GM23338 (cell line): ENCODE data around the gene SASS6.

ENCODE experiments used
- CREB1 ChIP-seq: fragments of 250-450 bp; sonication (Bioruptor Pico); IDR thresholded peaks from 2 replicates; pipeline ENCODE4 v1.5.0; 2020; ENCODE audit warnings: low read depth, mild to moderate bottlenecking, moderate library complexity
- ETS1 ChIP-seq: IDR thresholded peaks from 2 replicates; pipeline ENCODE4 v1.6.1; 2016; ENCODE audit warnings: antibody characterized with exemption
- EZH2 ChIP-seq: fragments of 200-600 bp; sonication (generic); IDR thresholded peaks from one replicate; pipeline ENCODE4 v1.8.0; 2017; ENCODE audit warnings: antibody characterized with exemption, mild to moderate bottlenecking, low read depth; ENCODE audit not compliant: unreplicated experiment
- EZH2phosphoT487 ChIP-seq: fragments of 200-600 bp; sonication (generic); IDR thresholded peaks from one replicate; pipeline ENCODE4 v1.8.1; 2018; ENCODE audit warnings: antibody characterized with exemption; ENCODE audit not compliant: unreplicated experiment
- JUNB ChIP-seq: IDR thresholded peaks from one replicate; pipeline ENCODE4 v1.6.1; 2016; ENCODE audit warnings: antibody characterized with exemption; ENCODE audit not compliant: unreplicated experiment
- POLR2AphosphoS5 ChIP-seq: IDR thresholded peaks from 2 replicates; pipeline ENCODE4 v1.6.1; 2016; ENCODE audit warnings: antibody characterized with exemption, low read depth
- REST ChIP-seq: IDR thresholded peaks from one replicate; pipeline ENCODE4 v1.6.1; 2018; ENCODE audit warnings: antibody characterized with exemption; ENCODE audit not compliant: unreplicated experiment
- TF ChIP-seq, protein P1 (sequence below), 2 experiments: fragments of 200-600 bp in 1 of 2; sonication (generic) in 1 of 2; conservative IDR thresholded peaks; 2 replicates each; pipeline versions ENCODE4 v1.5.1 to v1.6.1; 2016 to 2017; ENCODE audit warnings: antibody characterized with exemption in 2 of 2, low read depth in 2 of 2, mild to moderate bottlenecking in 2 of 2, moderate library complexity in 1 of 2
- TF ChIP-seq, protein P2 (sequence below): fragments of 250-450 bp; sonication (Bioruptor Pico); IDR thresholded peaks from 2 replicates; pipeline ENCODE4 v1.5.0; 2020; ENCODE audit warnings: mild to moderate bottlenecking, moderate library complexity

GRCh38 chr1:100164702-100165101 lies 32.0 kb upstream of the SASS6 start:
- TF ChIP-seq ETS1 (no peak), POLR2AphosphoS5 (no peak), REST (no peak), JUNB (no peak), EZH2 (no peak), CREB1 (CRISPR knock-in tag) (no peak), EZH2phosphoT487 (no peak)
- TF ChIP-seq, protein P1, sequence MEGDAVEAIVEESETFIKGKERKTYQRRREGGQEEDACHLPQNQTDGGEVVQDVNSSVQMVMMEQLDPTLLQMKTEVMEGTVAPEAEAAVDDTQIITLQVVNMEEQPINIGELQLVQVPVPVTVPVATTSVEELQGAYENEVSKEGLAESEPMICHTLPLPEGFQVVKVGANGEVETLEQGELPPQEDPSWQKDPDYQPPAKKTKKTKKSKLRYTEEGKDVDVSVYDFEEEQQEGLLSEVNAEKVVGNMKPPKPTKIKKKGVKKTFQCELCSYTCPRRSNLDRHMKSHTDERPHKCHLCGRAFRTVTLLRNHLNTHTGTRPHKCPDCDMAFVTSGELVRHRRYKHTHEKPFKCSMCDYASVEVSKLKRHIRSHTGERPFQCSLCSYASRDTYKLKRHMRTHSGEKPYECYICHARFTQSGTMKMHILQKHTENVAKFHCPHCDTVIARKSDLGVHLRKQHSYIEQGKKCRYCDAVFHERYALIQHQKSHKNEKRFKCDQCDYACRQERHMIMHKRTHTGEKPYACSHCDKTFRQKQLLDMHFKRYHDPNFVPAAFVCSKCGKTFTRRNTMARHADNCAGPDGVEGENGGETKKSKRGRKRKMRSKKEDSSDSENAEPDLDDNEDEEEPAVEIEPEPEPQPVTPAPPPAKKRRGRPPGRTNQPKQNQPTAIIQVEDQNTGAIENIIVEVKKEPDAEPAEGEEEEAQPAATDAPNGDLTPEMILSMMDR (conservative IDR thresholded peaks at IDR 0.05; ENCODE audit: low read depth in 2 of 2): no peak
- TF ChIP-seq, protein P2, sequence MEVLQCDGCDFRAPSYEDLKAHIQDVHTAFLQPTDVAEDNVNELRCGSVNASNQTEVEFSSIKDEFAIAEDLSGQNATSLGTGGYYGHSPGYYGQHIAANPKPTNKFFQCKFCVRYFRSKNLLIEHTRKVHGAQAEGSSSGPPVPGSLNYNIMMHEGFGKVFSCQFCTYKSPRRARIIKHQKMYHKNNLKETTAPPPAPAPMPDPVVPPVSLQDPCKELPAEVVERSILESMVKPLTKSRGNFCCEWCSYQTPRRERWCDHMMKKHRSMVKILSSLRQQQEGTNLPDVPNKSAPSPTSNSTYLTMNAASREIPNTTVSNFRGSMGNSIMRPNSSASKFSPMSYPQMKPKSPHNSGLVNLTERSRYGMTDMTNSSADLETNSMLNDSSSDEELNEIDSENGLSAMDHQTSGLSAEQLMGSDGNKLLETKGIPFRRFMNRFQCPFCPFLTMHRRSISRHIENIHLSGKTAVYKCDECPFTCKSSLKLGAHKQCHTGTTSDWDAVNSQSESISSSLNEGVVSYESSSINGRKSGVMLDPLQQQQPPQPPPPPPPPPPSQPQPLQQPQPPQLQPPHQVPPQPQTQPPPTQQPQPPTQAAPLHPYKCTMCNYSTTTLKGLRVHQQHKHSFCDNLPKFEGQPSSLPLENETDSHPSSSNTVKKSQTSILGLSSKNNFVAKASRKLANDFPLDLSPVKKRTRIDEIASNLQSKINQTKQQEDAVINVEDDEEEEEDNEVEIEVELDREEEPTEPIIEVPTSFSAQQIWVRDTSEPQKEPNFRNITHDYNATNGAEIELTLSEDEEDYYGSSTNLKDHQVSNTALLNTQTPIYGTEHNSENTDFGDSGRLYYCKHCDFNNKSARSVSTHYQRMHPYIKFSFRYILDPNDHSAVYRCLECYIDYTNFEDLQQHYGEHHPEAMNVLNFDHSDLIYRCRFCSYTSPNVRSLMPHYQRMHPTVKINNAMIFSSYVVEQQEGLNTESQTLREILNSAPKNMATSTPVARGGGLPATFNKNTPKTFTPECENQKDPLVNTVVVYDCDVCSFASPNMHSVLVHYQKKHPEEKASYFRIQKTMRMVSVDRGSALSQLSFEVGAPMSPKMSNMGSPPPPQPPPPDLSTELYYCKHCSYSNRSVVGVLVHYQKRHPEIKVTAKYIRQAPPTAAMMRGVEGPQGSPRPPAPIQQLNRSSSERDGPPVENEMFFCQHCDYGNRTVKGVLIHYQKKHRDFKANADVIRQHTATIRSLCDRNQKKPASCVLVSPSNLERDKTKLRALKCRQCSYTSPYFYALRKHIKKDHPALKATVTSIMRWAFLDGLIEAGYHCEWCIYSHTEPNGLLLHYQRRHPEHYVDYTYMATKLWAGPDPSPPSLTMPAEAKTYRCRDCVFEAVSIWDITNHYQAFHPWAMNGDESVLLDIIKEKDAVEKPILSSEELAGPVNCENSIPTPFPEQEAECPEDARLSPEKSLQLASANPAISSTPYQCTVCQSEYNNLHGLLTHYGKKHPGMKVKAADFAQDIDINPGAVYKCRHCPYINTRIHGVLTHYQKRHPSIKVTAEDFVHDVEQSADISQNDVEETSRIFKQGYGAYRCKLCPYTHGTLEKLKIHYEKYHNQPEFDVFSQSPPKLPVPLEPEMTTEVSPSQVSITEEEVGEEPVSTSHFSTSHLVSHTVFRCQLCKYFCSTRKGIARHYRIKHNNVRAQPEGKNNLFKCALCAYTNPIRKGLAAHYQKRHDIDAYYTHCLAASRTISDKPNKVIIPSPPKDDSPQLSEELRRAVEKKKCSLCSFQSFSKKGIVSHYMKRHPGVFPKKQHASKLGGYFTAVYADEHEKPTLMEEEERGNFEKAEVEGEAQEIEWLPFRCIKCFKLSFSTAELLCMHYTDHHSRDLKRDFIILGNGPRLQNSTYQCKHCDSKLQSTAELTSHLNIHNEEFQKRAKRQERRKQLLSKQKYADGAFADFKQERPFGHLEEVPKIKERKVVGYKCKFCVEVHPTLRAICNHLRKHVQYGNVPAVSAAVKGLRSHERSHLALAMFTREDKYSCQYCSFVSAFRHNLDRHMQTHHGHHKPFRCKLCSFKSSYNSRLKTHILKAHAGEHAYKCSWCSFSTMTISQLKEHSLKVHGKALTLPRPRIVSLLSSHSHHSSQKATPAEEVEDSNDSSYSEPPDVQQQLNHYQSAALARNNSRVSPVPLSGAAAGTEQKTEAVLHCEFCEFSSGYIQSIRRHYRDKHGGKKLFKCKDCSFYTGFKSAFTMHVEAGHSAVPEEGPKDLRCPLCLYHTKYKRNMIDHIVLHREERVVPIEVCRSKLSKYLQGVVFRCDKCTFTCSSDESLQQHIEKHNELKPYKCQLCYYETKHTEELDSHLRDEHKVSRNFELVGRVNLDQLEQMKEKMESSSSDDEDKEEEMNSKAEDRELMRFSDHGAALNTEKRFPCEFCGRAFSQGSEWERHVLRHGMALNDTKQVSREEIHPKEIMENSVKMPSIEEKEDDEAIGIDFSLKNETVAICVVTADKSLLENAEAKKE: no peak
